Measurements from ENCODE around the gene FAM163B. TPM values are rescaled to one million over a fixed set of nuclear protein-coding genes. Genes with fewer than 3 reads are reported as not detected.

The FAM163B gene
- total and polyA plus RNA-seq, 9 of the 15 experiments (the other 6 are each of a cell fraction or from before 2014, with no cell fraction given) = not detected

DNA sequence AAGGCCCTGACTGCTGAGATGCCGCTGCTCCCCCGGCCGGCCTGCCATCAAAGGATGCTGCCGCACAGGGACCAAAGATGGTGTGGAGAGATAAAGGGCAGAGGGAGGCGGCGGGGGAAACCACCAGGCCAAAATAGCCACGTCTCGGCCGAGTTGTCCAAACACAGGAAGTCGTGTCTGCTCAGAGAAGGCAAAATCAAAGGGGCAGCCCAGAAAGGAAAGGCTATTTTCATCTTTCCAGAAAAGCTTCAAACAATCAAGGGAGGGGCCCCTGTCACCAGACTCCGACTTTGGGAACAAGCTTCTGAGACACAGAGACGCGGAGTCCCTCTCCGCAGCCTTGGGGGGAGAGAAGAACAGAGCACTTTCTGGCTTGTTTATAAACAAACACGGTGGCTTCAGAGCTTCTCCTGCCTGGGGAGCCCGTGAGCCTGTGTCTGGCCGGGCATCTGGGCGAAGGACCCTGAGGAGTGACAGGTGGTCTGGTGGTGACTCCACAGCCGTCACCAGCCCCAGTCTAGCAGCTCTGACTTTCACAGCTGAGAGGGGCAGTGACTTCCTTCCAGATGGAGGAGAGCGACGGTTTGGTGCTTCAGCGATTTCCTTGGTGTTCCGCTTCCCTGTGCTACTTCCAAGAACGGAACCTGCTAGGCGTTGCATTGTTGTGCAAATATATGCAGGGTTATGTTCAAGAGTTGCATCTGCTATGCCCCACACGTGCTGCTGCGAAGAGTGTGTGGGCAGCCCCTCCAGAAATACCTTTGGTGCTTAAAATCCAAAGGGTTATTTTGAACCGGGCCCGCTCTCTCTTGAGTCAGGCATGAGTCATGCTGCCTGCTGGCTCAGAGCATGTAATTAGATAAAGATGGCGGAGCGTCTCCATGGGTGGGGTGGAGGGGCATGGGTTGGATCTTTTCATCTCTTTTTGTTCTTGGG, 50.7 kb downstream of the FAM163B start:
- FAIRE-seq (peak; percentile 93), ATAC-seq (peak; percentile 87), DNase-seq (ENCODE audit: extremely low read depth in 1 of 4, low spot score in 3 of 4) (peak; percentile 62 to 75 (median 66))
- Histone ChIP-seq H3K9me3 (replicated peaks; ENCODE audit: control insufficient read depth, insufficient read depth, low read depth, low read length) (no peaks in the 10 kb centered on the region), H3K27ac (ENCODE audit: extremely low read depth, low read depth, low read length) (peak overlapping the region; percentile 35; the same call in 1 of the 3 replicates), H3K36me3 (ENCODE audit: control insufficient read depth, insufficient read depth, low read length) (no peaks in the 10 kb centered on the region), H3K9ac (ENCODE audit: insufficient read depth in 1 of 2, low read depth in 2 of 2, low read length in 2 of 2) (peak overlapping the region in 1 of 2 experiments; percentile 14; a peak in 2 of 4 replicates), H3K27me3 (ENCODE audit: control insufficient read depth in 2 of 2, insufficient read depth in 2 of 2, low read length in 2 of 2) (peaks cover 4 to 28% of the 10 kb centered on the region in 2 experiments; a peak in 3 of 5 replicates), H3K4me2 (ENCODE audit: insufficient read depth, low read length) (peak overlapping the region; percentile 27), H3K4me1 (replicated peaks in 1 of 2; ENCODE audit: control insufficient read depth in 2 of 2, insufficient read depth in 2 of 2, low read length in 2 of 2) (peaks cover 7 to 25% of the 10 kb centered on the region in 2 experiments; a peak in 4 of 5 replicates), H3K9me1 (ENCODE audit: control insufficient read depth, insufficient read depth, low read length) (peaks cover 5% of the 10 kb centered on the region), H2AFZ (ENCODE audit: low read depth, low read length) (peak overlapping the region; percentile 75), H3K79me2 (ENCODE audit: control insufficient read depth, insufficient read depth, low read length) (no peaks in the 10 kb centered on the region), H4K20me1 (replicated peaks; ENCODE audit: control insufficient read depth, insufficient read depth, low read length) (no peaks in the 10 kb centered on the region), H3K4me3 (no peak overlapping the region)
- no TSS peak for BruUV-seq (replicated peaks)
- in situ Hi-C loops (cut with MboI) (no loop called here), intact Hi-C loops (cut with micrococcal nuclease) (no loop called here)
- WGBS (ENCODE audit: insufficient coverage, low coverage, missing lambda C conversion rate) = 17% methylated on average over 31 of the region's 31 CpGs
- ChIA-PET POLR2A (no interaction called here), CTCF (ENCODE audit: low intra/inter-chr PET ratio) (no interaction called here)
- TF ChIP-seq GATA2 (CRISPR knock-in tag; IDR thresholded peaks at IDR 0.05) (peak; percentile 16; the same call in 1 of the 2 replicates), MAFG (tag; conservative IDR thresholded peaks at IDR 0.05) (no peak), SMAD4 (CRISPR knock-in tag; conservative IDR thresholded peaks at IDR 0.05) (peak; percentile 57; the same call in 1 of the 2 replicates), GABPA (tag; conservative IDR thresholded peaks at IDR 0.05; ENCODE audit: low read depth) (0 out of 2 replicates have a peak, but pooled peaks have one; percentile 12), CHAMP1 (IDR thresholded peaks at IDR 0.05) (no peak), RCOR1 (IDR thresholded peaks at IDR 0.05; ENCODE audit: borderline replicate concordance in 1 of 2, low read depth in 2 of 2, low read length in 2 of 2) (peak in 1 of 2 experiments; percentile 75; a peak in 2 of 4 replicates), ELF1 (tag; IDR thresholded peaks at IDR 0.05) (no peak), STAT5B (CRISPR knock-in tag; IDR thresholded peaks at IDR 0.05) (no peak), ZBTB7A (IDR thresholded peaks at IDR 0.05; ENCODE audit: borderline replicate concordance, control insufficient read depth, low read depth, low read length) (no peak), HDAC8 (tag; IDR thresholded peaks at IDR 0.05) (no peak), JUND (IDR thresholded peaks at IDR 0.05; ENCODE audit: borderline replicate concordance, low read depth, low read length) (peak; percentile 94), JUND (tag; IDR thresholded peaks at IDR 0.05; ENCODE audit: borderline replicate concordance, low read depth, low read length) (peak; percentile 89; the same call in 2 of the 3 replicates), PHF21A (IDR thresholded peaks at IDR 0.05; ENCODE audit: borderline replicate concordance, low read depth) (no peak), MEF2D (tag; conservative IDR thresholded peaks at IDR 0.05; ENCODE audit: low read depth) (peak; percentile 50; the same call in 1 of the 2 replicates), MAX (CRISPR knock-in tag; IDR thresholded peaks at IDR 0.05) (peak; percentile 43), EGR1 (conservative IDR thresholded peaks at IDR 0.05) (0 out of 2 replicates have a peak, but pooled peaks have one; percentile 23), RFX5 (IDR thresholded peaks at IDR 0.05; ENCODE audit: low read depth, low read length) (no peak), TGIF2 (CRISPR knock-in tag; IDR thresholded peaks at IDR 0.05) (no peak), NELFE (IDR thresholded peaks at IDR 0.05; ENCODE audit: insufficient read depth, insufficient read length) (no peak), RBFOX2 (IDR thresholded peaks at IDR 0.05; ENCODE audit: low read depth, low read length) (peak; percentile 27; the same call in 1 of the 2 replicates)

Data from K562 (cell line).